NB4 (cell line): Measurements from ENCODE around the gene SIRPA.

Experiments
- CTCF ChIP-seq: IDR thresholded peaks from one replicate; pipeline ENCODE4 v1.5.1; 2012; ENCODE audit warnings: low read depth, low read length
- POLR2A ChIP-seq: IDR thresholded peaks from 2 replicates; pipeline ENCODE4 v1.6.1; 2011; ENCODE audit warnings: mild to moderate bottlenecking; ENCODE audit not compliant: insufficient read length; ENCODE audit errors: extremely low read depth

GRCh38 chr20:1875183-1875554 lies 20.0 kb upstream of the SIRPA start:
- TF ChIP-seq CTCF: no peak
- no peak for TF ChIP-seq POLR2A
